Dermis blood vessel endothelial cell (primary cell): ENCODE data around the gene CUX1. TPM values are rescaled to one million over a fixed set of nuclear protein-coding genes. Genes with fewer than 3 reads are reported as not detected.
"Not testable (repeated sequence)": the region's sequence is repeated elsewhere in the genome, so short reads cannot be mapped to it uniquely, and the experiment has no call there.

ENCODE experiments used
- DNase-seq: peaks from one replicate; pipeline ENCODE4 v3.0.0; 2010
- total RNA-seq: library from RNA; depleted of rRNA; stranded (reverse); fragments of >200 nt; gene quantifications from 2 replicates; pipeline ENCODE4 v1.2.3, GENCODE V29; 2014

The CUX1 gene
- total RNA-seq, 1 donor from 2014 or later: 39.5 TPM

GRCh38 chr7:101988060-101988459 is 170.6 kb downstream of the CUX1 start:
- DNase-seq: not testable (repeated sequence)

- DNase-seq: no peak
Observed at GRCh38 chr7:101988513-101988912, 171.1 kb downstream of the CUX1 start.

GRCh38 chr7:101989101-101989500 is 171.7 kb downstream of the CUX1 start:
- DNase-seq: no peak

GRCh38 chr7:101990811-101991418 is 173.5 kb downstream of the CUX1 start:
- no peak for DNase-seq

GRCh38 chr7:101991860-101992259 is 174.4 kb downstream of the CUX1 start:
- DNase-seq: no peak

GRCh38 chr7:101993311-101993710 is 175.9 kb downstream of the CUX1 start:
- no peak for DNase-seq

- no peak for DNase-seq
Observed at GRCh38 chr7:101995121-101995520, 177.7 kb downstream of the CUX1 start.

GRCh38 chr7:101996131-101996691 is 178.8 kb downstream of the CUX1 start:
- no peak for DNase-seq

- DNase-seq: no peak
Observed at GRCh38 chr7:101996876-101997275, 179.4 kb downstream of the CUX1 start.

- no peak for DNase-seq
Observed at GRCh38 chr7:101998029-101998905, 180.8 kb downstream of the CUX1 start.

GRCh38 chr7:101998906-101999240 is 181.4 kb downstream of the CUX1 start:
- DNase-seq: no peak

- no peak for DNase-seq
Observed at GRCh38 chr7:101999393-101999792, 182.0 kb downstream of the CUX1 start.

- no peak for DNase-seq
Observed at GRCh38 chr7:102000123-102000522, 182.7 kb downstream of the CUX1 start.

GRCh38 chr7:102004229-102004628 is 186.8 kb downstream of the CUX1 start:
- no peak for DNase-seq

- no peak for DNase-seq
Observed at GRCh38 chr7:102004848-102005247, 187.4 kb downstream of the CUX1 start.

- no peak for DNase-seq
Observed at GRCh38 chr7:102005933-102006480, 188.6 kb downstream of the CUX1 start.

GRCh38 chr7:102006695-102007094 is 189.3 kb downstream of the CUX1 start:
- DNase-seq: no peak

- no peak for DNase-seq
Observed at GRCh38 chr7:102008535-102009262, 191.3 kb downstream of the CUX1 start.

GRCh38 chr7:102009628-102010027 is 192.2 kb downstream of the CUX1 start:
- no peak for DNase-seq

GRCh38 chr7:102012112-102012830 is 194.8 kb downstream of the CUX1 start:
- not testable (repeated sequence) for DNase-seq

- no peak for DNase-seq
Observed at GRCh38 chr7:102012941-102013461, 195.6 kb downstream of the CUX1 start.

GRCh38 chr7:102018876-102019275 is 201.4 kb downstream of the CUX1 start:
- DNase-seq: no peak
